Measurements from ENCODE around the gene EPYC.
"Not testable (repeated sequence)": the region's sequence is repeated elsewhere in the genome, so short reads cannot be mapped to it uniquely, and the experiment has no call there.

The EPYC gene

GRCh38 chr12:90989686-90990111 lies 15.1 kb downstream of the EPYC start:
- no peak for DNase-seq

DNA sequence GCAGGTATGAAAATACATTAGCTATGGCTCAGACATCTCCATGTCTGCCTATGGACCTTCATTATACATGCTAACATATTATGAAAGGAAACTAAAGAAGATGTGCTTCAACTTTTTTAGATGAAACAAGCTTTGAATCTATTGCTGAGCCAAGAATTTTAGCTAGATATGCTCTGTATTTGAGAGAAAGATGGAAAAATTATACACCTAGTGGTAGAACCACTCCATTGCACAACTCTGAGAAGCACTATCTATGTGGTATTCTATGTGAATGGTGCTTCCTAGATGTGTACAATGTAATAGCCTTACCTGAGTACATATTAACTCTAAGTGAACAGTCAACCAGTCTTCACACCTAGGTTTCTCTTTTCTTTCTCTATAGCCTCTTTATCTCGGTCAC lies 17.3 kb downstream of the EPYC start:
- no peak for DNase-seq

DNA sequence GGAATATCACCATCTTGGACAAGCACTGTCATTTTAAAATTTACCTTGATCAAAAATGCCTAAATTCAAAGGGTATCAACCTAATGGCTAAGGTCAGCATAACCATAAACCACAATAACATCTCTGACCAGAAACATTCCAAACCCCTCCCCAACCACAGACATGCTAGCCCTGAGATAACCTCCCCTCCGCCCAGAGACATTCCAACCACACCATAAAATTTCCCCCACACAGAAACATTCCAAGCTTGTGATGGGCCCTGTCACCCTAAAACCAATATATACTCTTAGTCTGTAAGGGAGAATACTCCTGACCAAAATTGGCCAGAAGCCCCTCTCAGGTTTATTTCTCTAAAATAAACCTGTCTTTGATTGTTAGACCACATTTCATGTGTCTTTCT lies 17.7 kb downstream of the EPYC start:
- DNase-seq, result no peak

GRCh38 chr12:90985331-90985730 lies 19.4 kb downstream of the EPYC start:
- not testable (repeated sequence) for DNase-seq

DNA sequence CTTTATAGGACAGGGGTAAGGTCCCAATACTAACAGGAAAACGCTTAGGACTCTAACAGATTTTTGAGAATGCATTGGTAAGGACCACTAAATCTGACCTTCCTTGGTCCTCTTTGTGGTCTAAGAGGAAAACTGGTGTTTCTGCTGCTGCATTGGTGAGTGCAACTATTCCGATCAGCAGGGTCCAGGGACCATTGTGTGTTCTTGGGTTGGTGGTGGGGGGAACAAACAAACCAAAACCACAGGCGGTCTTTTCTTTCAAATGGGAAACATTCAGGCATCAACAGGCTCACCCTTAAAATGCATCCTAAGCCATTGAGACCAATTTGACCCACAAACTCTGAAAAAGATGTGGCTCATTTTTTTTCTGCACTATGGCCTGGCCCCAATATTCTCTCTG lies 20.7 kb downstream of the EPYC start:
- DNase-seq, result no peak

DNA sequence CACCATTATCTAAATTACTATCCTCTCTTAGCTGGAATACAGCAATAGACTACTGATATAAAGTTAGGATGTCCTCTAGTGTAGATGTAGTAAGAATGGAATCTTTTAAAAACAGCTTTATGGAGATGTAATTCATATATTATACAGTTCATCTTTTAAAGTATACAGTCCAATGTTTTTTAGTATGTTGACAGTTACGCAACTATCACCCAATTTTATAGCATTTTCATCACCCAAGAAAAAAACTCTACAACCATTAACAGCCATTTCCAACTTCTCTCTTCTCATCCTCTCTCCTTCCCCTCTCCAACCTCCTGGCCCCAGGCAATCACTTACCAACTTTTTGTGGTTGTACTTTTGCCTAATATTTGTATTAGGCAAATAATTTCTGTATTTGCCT lies 22.6 kb downstream of the EPYC start:
- DNase-seq, result no peak

GRCh38 chr12:90979951-90980350 lies 24.8 kb downstream of the EPYC start:
- no peak for DNase-seq

GRCh38 chr12:90979019-90979418 lies 25.8 kb downstream of the EPYC start:
- DNase-seq, result no peak

GRCh38 chr12:90978117-90978770 lies 26.5 kb downstream of the EPYC start:
- DNase-seq, result no peak

GRCh38 chr12:90977224-90977623 lies 27.5 kb downstream of the EPYC start:
- DNase-seq, result no peak

- no peak for DNase-seq
These were observed 30.5 kb downstream of the EPYC start for GRCh38 chr12:90974286-90974685.

GRCh38 chr12:90972226-90972625 lies 32.5 kb downstream of the EPYC start:
- DNase-seq, result no peak

DNA sequence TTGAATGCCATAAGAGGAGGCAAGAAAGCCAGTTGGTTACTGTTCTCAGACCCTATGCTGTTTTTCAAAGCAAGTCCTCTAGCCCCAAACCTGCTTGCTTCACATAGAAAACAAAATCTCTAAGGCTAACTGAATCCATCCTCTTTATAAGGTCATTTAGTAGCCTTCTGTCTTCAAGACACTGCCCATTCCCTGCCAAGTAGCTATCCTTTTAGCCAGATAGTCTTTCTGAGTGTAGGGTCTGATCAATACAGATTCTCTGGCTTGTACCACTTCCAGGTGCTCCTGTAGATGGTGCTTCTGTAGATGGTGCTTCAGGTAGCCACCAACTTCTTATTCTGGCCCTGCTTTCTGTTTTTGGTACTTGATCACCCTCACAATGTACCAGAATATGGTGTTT lies 33.9 kb downstream of the EPYC start:
- DNase-seq, result no peak

DNA sequence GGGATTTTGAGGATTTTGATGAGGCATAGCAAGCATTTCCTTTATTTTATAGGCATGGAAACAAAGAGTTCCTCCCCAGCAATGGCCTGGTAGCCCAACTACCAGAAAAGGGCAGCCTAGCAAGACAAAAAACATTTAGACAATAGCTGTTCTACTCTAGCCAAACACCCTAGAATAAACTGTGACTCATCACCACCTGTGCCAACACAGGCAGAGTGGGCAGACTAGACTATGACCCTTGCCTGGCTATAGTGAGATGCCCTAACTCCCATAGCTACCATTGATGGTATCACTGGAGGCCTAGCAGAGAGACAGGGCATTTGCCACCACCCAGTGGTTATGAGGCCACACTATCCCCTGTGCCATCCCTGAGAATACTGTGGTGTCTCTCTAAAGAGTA lies 34.3 kb downstream of the EPYC start:
- no peak for DNase-seq

DNA sequence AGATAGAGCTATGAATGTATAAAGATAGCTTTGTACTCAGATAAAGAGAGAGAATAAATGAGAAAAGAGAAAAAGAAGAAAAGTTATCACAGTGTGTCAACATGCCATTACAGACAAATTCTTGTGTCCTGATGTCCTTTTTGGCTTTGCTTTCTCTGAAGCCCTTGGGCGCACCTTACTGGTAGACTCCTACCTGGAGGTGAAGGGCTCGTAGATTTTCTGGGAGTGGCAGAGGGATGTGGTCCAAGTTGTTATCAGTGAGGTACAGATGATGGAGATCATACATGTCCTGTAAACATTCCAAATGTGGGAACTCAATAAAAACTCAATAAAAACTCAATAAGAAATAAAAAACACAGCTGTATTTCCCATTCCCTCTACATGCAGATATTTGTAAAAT lies 34.9 kb downstream of the EPYC start:
- no peak for DNase-seq

- no peak for DNase-seq
These were observed 35.4 kb downstream of the EPYC start for GRCh38 chr12:90969346-90969745.

GRCh38 chr12:90965204-90965603 lies 39.6 kb downstream of the EPYC start:
- DNase-seq, result no peak

GRCh38 chr12:90964616-90965015 lies 40.2 kb downstream of the EPYC start:
- DNase-seq, result no peak

DNA sequence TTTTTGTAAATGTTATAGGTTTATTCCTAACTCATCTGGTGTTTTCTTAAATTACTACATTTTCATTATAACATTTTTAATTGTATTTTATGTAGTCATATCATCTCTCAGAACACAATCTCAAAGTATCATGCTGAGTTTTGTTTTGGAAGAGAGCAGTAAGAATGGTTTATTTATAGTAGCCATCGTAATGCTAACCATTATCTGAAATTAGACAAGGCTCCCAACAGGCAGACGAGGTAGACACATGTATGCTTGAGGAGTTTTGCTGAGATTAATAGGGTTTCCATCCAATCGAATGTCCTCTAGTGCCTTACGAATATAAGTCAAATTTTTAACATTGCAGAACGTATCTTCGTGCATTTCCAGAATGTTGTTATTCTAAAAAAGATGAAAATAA lies 40.8 kb downstream of the EPYC start:
- no peak for DNase-seq

DNA sequence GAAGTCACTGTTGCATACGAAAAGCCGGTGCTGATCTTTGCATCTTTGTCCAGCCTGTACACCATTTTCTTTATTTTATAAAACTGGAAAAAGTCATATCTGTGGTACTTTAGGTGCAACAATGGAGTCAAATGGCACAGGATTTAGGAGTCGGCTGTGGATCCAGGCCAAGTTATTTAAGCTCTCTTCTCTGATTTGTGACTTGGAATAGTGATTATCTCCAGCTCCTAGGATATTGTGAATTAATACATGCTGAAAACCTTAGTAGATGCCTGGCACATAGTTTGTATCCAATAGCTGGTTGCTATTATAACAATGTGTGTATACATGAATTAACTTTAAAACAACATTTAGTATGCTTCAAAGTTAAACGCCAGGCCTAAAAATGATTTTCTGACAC lies 43.6 kb downstream of the EPYC start:
- DNase-seq, result no peak

- no peak for DNase-seq
These were observed 45.1 kb downstream of the EPYC start for GRCh38 chr12:90959538-90960139.

GRCh38 chr12:90959032-90959431 lies 45.7 kb downstream of the EPYC start:
- DNase-seq, result no peak

GRCh38 chr12:90958347-90958746 lies 46.4 kb downstream of the EPYC start:
- no peak for DNase-seq

- no peak for DNase-seq
These were observed 49.9 kb downstream of the EPYC start, which contains the start of gene CCER1 for GRCh38 chr12:90954921-90955320. CCER1 (minus strand) TSS chr12:90955176; CDS start chr12:90954742, 434 bp downstream.

- DNase-seq, result no peak
These were observed 50.3 kb downstream of the EPYC start for GRCh38 chr12:90954428-90954827.
